Breast epithelium (tissue), 3 donors: ENCODE results near the gene SERINC4.

Experiments used
- CTCF ChIP-seq, 3 donors: fragments of 450-650 bp; IDR thresholded peaks; one replicate each; pipeline ENCODE4 v1.5.1; 2016 to 2017; ENCODE audit warnings: antibody characterized with exemption in 3 of 3, mild to moderate bottlenecking in 3 of 3, moderate library complexity in 3 of 3
- POLR2A ChIP-seq: fragments of 450-650 bp; IDR thresholded peaks from one replicate; pipeline ENCODE4 v1.6.1; 2016; ENCODE audit warnings: antibody characterized with exemption, mild to moderate bottlenecking, moderate library complexity
- POLR2AphosphoS5 ChIP-seq, 3 donors: sonication (generic); formaldehyde crosslinking; IDR thresholded peaks; one replicate each; pipeline ENCODE4 v1.6.1; 2017; ENCODE audit warnings: antibody characterized with exemption in 3 of 3

GRCh38 chr15:43826508-43827341 is 26.7 kb upstream of the SERINC4 start, which contains the start of gene WDR76:
- no peak for TF ChIP-seq CTCF (IDR thresholded peaks at IDR 0.05)
- TF ChIP-seq POLR2A = no peak
- no peak for TF ChIP-seq POLR2AphosphoS5 (IDR thresholded peaks at IDR 0.05)
